ENCODE data around the gene CRIM1.

The CRIM1 gene

DNA sequence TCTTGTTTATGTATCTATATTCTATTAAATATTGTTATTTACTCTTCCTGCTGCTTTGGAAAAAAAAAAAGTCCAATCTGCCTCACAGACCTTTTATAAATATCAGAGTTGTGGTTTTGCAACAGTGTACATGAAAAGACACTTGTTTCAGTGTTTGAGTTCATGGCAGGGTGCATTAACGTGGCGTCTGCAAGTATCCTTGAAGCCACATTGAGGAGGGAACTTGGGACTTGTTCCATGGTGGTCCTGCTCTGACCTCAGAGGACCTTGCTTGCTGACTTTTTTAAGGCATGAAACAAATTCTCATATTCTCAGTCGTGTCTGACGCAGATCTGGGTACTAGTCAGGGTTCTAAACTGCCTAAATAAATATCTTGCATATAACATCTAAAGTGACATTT lies 55.1 kb downstream of the CRIM1 start:
- Histone ChIP-seq H3K9me3 (ENCODE audit: control insufficient read depth, insufficient read depth, low read length) (no peaks in the 10 kb centered on the region), H3K27me3 (ENCODE audit: control insufficient read depth, insufficient read depth, low read length) (no peaks in the 10 kb centered on the region), H3K27ac (ENCODE audit: low read depth, low read length) (no peak overlapping the region), H3K36me3 (ENCODE audit: control insufficient read depth, insufficient read depth, low read length) (no peaks in the 10 kb centered on the region), H3K9ac (ENCODE audit: low read depth, low read length) (no peak overlapping the region), H3K4me3 (ENCODE audit: low read depth, low read length) (no peak overlapping the region), H3K4me1 (ENCODE audit: control insufficient read depth, insufficient read depth, low read length) (peaks cover 74% of the 10 kb centered on the region)

DNA sequence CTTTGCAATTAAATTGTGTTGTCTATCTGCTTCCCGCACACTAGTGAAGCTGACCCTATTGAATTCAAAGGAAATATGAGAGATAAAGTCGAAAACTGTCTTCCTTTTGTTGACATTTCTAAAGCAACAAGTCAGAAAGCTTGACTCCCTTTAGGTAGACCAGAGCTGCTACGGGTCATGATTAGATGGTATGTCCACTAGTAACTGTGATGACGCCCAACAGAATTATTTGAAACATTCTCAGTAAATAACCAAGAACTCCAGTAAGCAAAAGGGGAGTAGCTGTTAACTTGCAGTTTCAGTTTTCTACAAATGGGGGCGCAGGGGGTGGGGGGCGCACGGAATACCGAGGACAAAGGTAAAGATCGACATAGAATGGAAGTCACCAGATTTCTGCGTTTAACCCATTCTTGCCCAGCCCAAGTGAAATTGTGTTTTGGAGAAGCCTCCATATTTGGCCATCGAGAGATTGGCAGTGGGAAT lies 56.4 kb downstream of the CRIM1 start:
- Histone ChIP-seq H3K27me3 (ENCODE audit: control insufficient read depth, insufficient read depth, low read length) (no peaks in the 10 kb centered on the region), H3K27ac (ENCODE audit: low read depth, low read length) (peak overlapping the region; percentile 24), H3K4me3 (ENCODE audit: low read depth, low read length) (0 out of 2 replicates have a peak overlapping the region, but pooled peaks have one; percentile 13), H3K9ac (ENCODE audit: low read depth, low read length) (no peak overlapping the region), H3K4me1 (ENCODE audit: control insufficient read depth, insufficient read depth, low read length) (peaks cover 61% of the 10 kb centered on the region), H3K9me3 (ENCODE audit: control insufficient read depth, insufficient read depth, low read length) (no peaks in the 10 kb centered on the region), H3K36me3 (ENCODE audit: control insufficient read depth, insufficient read depth, low read length) (no peaks in the 10 kb centered on the region)

DNA sequence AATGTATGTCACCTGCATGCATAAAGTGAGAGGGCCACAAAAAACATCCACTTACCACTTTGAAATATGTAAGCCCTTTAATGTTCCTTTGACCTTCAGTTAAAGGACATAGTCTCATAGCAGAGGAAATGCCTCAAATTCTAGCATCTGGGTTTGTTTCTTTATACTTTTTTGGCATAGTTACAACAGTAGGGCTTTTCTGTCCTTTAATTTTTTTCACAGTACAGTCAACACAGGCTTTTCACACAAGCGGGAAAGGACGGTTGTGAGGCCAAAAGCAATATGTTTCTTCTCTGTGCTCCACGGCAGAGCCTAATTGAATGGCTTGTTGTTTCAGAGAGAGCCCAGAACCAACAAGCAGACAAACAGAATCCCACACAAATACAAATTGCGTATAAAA lies 57.6 kb downstream of the CRIM1 start:
- Histone ChIP-seq H3K4me3 (ENCODE audit: low read depth, low read length) (no peak overlapping the region), H3K36me3 (ENCODE audit: control insufficient read depth, insufficient read depth, low read length) (no peaks in the 10 kb centered on the region), H3K9me3 (ENCODE audit: control insufficient read depth, insufficient read depth, low read length) (no peaks in the 10 kb centered on the region), H3K9ac (ENCODE audit: low read depth, low read length) (no peak overlapping the region), H3K4me1 (ENCODE audit: control insufficient read depth, insufficient read depth, low read length) (peaks cover 49% of the 10 kb centered on the region), H3K27ac (ENCODE audit: low read depth, low read length) (no peak overlapping the region), H3K27me3 (ENCODE audit: control insufficient read depth, insufficient read depth, low read length) (no peaks in the 10 kb centered on the region)

GRCh38 chr2:36414307-36414706 lies 58.7 kb downstream of the CRIM1 start:
- H3K4me1 ChIP-seq (ENCODE audit: control insufficient read depth, insufficient read depth, low read length) = peaks cover 47% of the 10 kb centered on the region
- no peak overlapping the region for H3K9ac ChIP-seq (ENCODE audit: low read depth, low read length)
- no peaks in the 10 kb centered on the region for H3K27me3 ChIP-seq (ENCODE audit: control insufficient read depth, insufficient read depth, low read length)
- no peaks in the 10 kb centered on the region for H3K36me3 ChIP-seq (ENCODE audit: control insufficient read depth, insufficient read depth, low read length)
- no peak overlapping the region for H3K27ac ChIP-seq (ENCODE audit: low read depth, low read length)
- no peaks in the 10 kb centered on the region for H3K9me3 ChIP-seq (ENCODE audit: control insufficient read depth, insufficient read depth, low read length)
- no peak overlapping the region for H3K4me3 ChIP-seq (ENCODE audit: low read depth, low read length)

DNA sequence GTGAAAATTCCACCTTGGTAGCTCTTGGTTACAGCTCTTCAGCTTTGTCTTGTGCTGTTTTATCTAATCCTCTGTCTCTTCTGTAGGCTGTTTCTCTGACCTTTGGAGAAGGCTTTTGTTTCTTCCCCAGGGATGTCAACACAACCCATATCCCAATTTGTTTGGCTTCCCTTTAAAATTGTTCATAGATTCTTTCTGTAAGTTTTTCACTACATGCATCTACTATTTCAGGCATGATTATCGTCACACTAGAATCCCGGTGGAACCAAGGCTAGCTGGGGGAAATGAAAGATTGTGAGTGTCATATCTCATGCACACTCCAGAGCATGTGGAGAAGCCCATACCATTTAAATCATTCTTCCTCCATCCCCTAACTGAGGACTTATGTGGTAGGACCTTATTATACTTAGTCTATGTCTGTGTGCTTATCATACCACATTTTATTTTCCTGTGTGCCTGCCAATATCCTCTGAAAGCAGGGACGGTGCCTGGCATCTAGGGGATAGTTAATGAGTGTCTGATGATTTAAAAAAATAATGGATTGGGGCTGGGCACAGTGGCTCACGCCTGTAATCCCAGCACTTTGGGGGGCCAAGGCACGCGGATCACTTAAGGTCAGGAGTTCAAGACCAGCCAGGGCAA lies 59.9 kb downstream of the CRIM1 start:
- Histone ChIP-seq H3K4me3 (ENCODE audit: low read depth, low read length) (no peak overlapping the region), H3K9me3 (ENCODE audit: control insufficient read depth, insufficient read depth, low read length) (no peaks in the 10 kb centered on the region), H3K36me3 (ENCODE audit: control insufficient read depth, insufficient read depth, low read length) (no peaks in the 10 kb centered on the region), H3K27me3 (ENCODE audit: control insufficient read depth, insufficient read depth, low read length) (no peaks in the 10 kb centered on the region), H3K9ac (ENCODE audit: low read depth, low read length) (no peak overlapping the region), H3K27ac (ENCODE audit: low read depth, low read length) (no peak overlapping the region), H3K4me1 (ENCODE audit: control insufficient read depth, insufficient read depth, low read length) (peaks cover 47% of the 10 kb centered on the region)

GRCh38 chr2:36416370-36417165 lies 61.0 kb downstream of the CRIM1 start:
- no peak overlapping the region for H3K4me3 ChIP-seq (ENCODE audit: low read depth, low read length)
- no peak overlapping the region for H3K9ac ChIP-seq (ENCODE audit: low read depth, low read length)
- H3K27me3 ChIP-seq (ENCODE audit: control insufficient read depth, insufficient read depth, low read length) = no peaks in the 10 kb centered on the region
- no peak overlapping the region for H3K27ac ChIP-seq (ENCODE audit: low read depth, low read length)
- H3K4me1 ChIP-seq (ENCODE audit: control insufficient read depth, insufficient read depth, low read length) = peaks cover 51% of the 10 kb centered on the region
- H3K9me3 ChIP-seq (ENCODE audit: control insufficient read depth, insufficient read depth, low read length) = no peaks in the 10 kb centered on the region
- H3K36me3 ChIP-seq (ENCODE audit: control insufficient read depth, insufficient read depth, low read length) = no peaks in the 10 kb centered on the region

- peaks cover 59% of the 10 kb centered on the region for H3K4me1 ChIP-seq (ENCODE audit: control insufficient read depth, insufficient read depth, low read length)
- H3K27me3 ChIP-seq (ENCODE audit: control insufficient read depth, insufficient read depth, low read length) = no peaks in the 10 kb centered on the region
- peak overlapping the region; percentile 26 for H3K27ac ChIP-seq (ENCODE audit: low read depth, low read length)
- no peak overlapping the region for H3K4me3 ChIP-seq (ENCODE audit: low read depth, low read length)
- H3K9me3 ChIP-seq (ENCODE audit: control insufficient read depth, insufficient read depth, low read length) = no peaks in the 10 kb centered on the region
- H3K9ac ChIP-seq (ENCODE audit: low read depth, low read length) = no peak overlapping the region
- no peaks in the 10 kb centered on the region for H3K36me3 ChIP-seq (ENCODE audit: control insufficient read depth, insufficient read depth, low read length)
These were observed 65.1 kb downstream of the CRIM1 start for GRCh38 chr2:36420569-36421181.

DNA sequence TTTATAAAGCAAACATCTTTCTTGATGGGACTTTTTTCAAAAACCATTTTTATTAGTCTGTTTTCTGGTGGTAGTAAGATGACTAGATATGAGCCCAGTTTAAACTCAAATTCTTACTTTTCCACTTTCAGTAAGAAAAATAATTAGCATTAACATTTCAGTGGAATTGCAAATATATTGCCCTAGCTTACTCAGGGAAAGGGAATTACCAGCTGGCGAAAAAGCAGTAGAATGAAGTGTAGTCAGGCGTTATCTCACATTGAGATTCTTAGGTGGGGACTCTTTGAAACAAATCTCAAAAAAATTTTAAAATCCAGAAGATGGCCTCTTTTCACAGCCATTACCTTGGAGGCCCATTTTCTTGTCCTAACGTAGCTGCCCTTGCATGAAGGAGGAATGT lies 65.8 kb downstream of the CRIM1 start:
- no peak overlapping the region for H3K9ac ChIP-seq (ENCODE audit: low read depth, low read length)
- H3K27me3 ChIP-seq (ENCODE audit: control insufficient read depth, insufficient read depth, low read length) = no peaks in the 10 kb centered on the region
- peak overlapping the region; percentile 48 for H3K27ac ChIP-seq (ENCODE audit: low read depth, low read length)
- H3K36me3 ChIP-seq (ENCODE audit: control insufficient read depth, insufficient read depth, low read length) = no peaks in the 10 kb centered on the region
- no peak overlapping the region for H3K4me3 ChIP-seq (ENCODE audit: low read depth, low read length)
- peaks cover 59% of the 10 kb centered on the region for H3K4me1 ChIP-seq (ENCODE audit: control insufficient read depth, insufficient read depth, low read length)
- H3K9me3 ChIP-seq (ENCODE audit: control insufficient read depth, insufficient read depth, low read length) = no peaks in the 10 kb centered on the region

DNA sequence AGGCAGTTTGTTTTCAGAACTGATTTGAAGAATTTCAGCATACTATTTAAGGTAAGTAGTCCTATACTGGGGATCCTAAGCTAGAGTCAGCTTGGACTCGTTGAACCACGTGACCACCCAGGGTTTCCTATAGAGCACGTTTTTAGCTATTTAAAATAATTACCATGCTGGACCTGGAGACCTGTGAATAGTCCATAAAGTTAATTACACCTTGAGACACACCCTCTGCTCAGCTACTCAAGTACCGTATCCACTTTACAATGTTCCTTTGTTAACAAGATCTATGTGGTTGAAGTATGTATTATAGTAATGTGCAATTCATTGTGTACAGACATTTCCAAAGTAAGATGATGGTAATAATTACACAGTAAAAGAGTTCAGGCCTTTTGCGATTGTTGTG lies 67.6 kb downstream of the CRIM1 start:
- H3K27me3 ChIP-seq (ENCODE audit: control insufficient read depth, insufficient read depth, low read length) = no peaks in the 10 kb centered on the region
- H3K4me3 ChIP-seq (ENCODE audit: low read depth, low read length) = no peak overlapping the region
- H3K9ac ChIP-seq (ENCODE audit: low read depth, low read length) = no peak overlapping the region
- peaks cover 62% of the 10 kb centered on the region for H3K4me1 ChIP-seq (ENCODE audit: control insufficient read depth, insufficient read depth, low read length)
- H3K27ac ChIP-seq (ENCODE audit: low read depth, low read length) = no peak overlapping the region
- H3K36me3 ChIP-seq (ENCODE audit: control insufficient read depth, insufficient read depth, low read length) = no peaks in the 10 kb centered on the region
- H3K9me3 ChIP-seq (ENCODE audit: control insufficient read depth, insufficient read depth, low read length) = no peaks in the 10 kb centered on the region

DNA sequence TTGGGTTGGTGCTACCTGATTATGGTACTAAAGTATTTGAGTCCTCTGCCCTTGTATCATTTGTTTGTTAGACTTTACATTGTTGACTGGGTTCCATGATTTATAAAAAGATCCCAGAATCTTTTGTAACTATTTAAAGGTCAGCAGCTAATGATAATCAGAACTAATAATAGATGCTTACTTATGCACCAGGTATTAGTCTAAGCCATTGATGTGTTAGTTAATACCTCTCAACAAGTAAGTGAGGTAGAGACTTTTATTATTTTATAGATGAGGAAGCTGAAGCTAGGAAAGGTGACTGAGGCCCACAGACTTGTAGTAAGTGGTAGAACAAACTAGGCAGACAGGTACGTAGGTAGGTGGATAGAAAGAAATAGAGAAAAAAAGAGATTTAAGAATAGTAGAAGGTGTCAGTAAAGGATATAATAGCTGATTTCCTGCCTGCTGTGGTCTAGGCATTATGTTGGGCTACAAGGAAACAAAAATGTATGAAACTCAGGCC lies 68.1 kb downstream of the CRIM1 start:
- no peaks in the 10 kb centered on the region for H3K27me3 ChIP-seq (ENCODE audit: control insufficient read depth, insufficient read depth, low read length)
- no peak overlapping the region for H3K9ac ChIP-seq (ENCODE audit: low read depth, low read length)
- H3K4me3 ChIP-seq (ENCODE audit: low read depth, low read length) = no peak overlapping the region
- no peaks in the 10 kb centered on the region for H3K9me3 ChIP-seq (ENCODE audit: control insufficient read depth, insufficient read depth, low read length)
- H3K4me1 ChIP-seq (ENCODE audit: control insufficient read depth, insufficient read depth, low read length) = peaks cover 60% of the 10 kb centered on the region
- no peaks in the 10 kb centered on the region for H3K36me3 ChIP-seq (ENCODE audit: control insufficient read depth, insufficient read depth, low read length)
- no peak overlapping the region for H3K27ac ChIP-seq (ENCODE audit: low read depth, low read length)

Measured in HUES48 (cell line).